Measurements from ENCODE around the gene SHISAL1. TPM values are rescaled to one million over a fixed set of nuclear protein-coding genes. Genes with fewer than 3 reads are reported as not detected.

SHISAL1 gene
- total RNA-seq, 1 experiment from 2014 or later = 2.9 TPM

DNA sequence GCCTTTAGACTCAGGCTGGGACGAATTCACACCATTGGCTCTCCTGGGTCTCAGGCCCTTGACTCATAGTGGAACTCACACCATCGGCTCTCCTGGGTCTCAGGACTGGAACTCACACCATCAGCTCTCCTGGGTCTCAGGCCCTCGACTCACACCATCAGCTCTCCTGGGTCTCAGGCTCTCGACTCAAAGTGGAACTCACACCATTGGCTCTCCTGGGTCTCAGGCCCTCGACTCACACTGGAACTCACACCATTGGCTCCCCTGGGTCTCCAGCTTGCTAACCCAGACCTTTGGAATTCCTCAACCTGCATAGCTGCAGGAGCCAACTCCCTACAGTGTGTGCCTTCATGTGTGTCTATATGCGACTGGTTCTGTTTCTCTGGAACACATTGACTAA is 56.7 kb downstream of the SHISAL1 start:
- Histone ChIP-seq H2BK120ac (ENCODE audit: low read depth, low read length, poor library complexity, severe bottlenecking) (no peak overlapping the region), H2AK5ac (ENCODE audit: insufficient read length, low read length) (no peak overlapping the region), H3K18ac (ENCODE audit: insufficient read length, low read depth, low read length) (no peak overlapping the region), H3K14ac (ENCODE audit: insufficient read depth, low read length) (no peak overlapping the region), H3K79me2 (ENCODE audit: insufficient read depth, low read length) (no peaks in the 10 kb centered on the region), H4K91ac (ENCODE audit: insufficient read length, low read depth, low read length) (no peak overlapping the region), H3K9me3 (ENCODE audit: control insufficient read depth, low read depth, low read length) (no peaks in the 10 kb centered on the region), H2BK15ac (ENCODE audit: low read depth, low read length) (no peak overlapping the region), H2AFZ (ENCODE audit: low read length) (no peak overlapping the region), H2BK12ac (ENCODE audit: insufficient read length, low read depth, low read length) (peak overlapping the region; percentile 65), H3K4me1 (ENCODE audit: insufficient read depth, low read length) (peaks cover 4% of the 10 kb centered on the region; the same call in 1 of the 2 replicates), H3K9ac (ENCODE audit: extremely low read depth, insufficient read length, low read length) (no peak overlapping the region), H2BK20ac (ENCODE audit: low read depth, low read length, poor library complexity, severe bottlenecking) (no peak overlapping the region), H3K79me1 (ENCODE audit: insufficient read depth, low read depth, low read length, poor library complexity, severe bottlenecking) (no peaks in the 10 kb centered on the region), H3K23me2 (ENCODE audit: insufficient read length, low read depth, low read length, poor library complexity, severe bottlenecking) (no peaks in the 10 kb centered on the region), H3K23ac (ENCODE audit: insufficient read length, low read depth, low read length) (no peak overlapping the region), H4K20me1 (ENCODE audit: control insufficient read depth, insufficient read depth, insufficient read length) (no peaks in the 10 kb centered on the region), H4K8ac (replicated peaks; ENCODE audit: insufficient read length, low read depth, low read length) (no peak overlapping the region), H4K5ac (ENCODE audit: insufficient read length, low read depth, low read length) (no peak overlapping the region), H3T11ph (ENCODE audit: low read length) (no peak overlapping the region), H3K4me2 (ENCODE audit: insufficient read depth, insufficient read length, low read length) (no peak overlapping the region), H3K56ac (ENCODE audit: insufficient read length, low read depth, low read length) (no peak overlapping the region), H3K27ac (ENCODE audit: insufficient read length, low read depth, low read length) (no peak overlapping the region), H3K27me3 (ENCODE audit: insufficient read depth, low read length) (no peaks in the 10 kb centered on the region), H2BK5ac (ENCODE audit: insufficient read length, low read length) (no peak overlapping the region), H3K4ac (ENCODE audit: low read depth, low read length) (no peak overlapping the region)
- DNase-seq = peak; percentile 25
- peaks cover 8% of the 10 kb centered on the region for H3K27me3 Mint-ChIP-seq (ENCODE audit: low read depth)
- TF ChIP-seq, protein P1, sequence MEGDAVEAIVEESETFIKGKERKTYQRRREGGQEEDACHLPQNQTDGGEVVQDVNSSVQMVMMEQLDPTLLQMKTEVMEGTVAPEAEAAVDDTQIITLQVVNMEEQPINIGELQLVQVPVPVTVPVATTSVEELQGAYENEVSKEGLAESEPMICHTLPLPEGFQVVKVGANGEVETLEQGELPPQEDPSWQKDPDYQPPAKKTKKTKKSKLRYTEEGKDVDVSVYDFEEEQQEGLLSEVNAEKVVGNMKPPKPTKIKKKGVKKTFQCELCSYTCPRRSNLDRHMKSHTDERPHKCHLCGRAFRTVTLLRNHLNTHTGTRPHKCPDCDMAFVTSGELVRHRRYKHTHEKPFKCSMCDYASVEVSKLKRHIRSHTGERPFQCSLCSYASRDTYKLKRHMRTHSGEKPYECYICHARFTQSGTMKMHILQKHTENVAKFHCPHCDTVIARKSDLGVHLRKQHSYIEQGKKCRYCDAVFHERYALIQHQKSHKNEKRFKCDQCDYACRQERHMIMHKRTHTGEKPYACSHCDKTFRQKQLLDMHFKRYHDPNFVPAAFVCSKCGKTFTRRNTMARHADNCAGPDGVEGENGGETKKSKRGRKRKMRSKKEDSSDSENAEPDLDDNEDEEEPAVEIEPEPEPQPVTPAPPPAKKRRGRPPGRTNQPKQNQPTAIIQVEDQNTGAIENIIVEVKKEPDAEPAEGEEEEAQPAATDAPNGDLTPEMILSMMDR (conservative IDR thresholded peaks at IDR 0.05) = no peak
- peaks cover 16 to 20% of the 10 kb centered on the region in 2 experiments for H3K4me1 Mint-ChIP-seq
- no peak overlapping the region; a peak in 1 of 7 replicates for H3K27ac Mint-ChIP-seq
- H3K36me3 Mint-ChIP-seq (ENCODE audit: insufficient read depth in 1 of 3, low read depth in 3 of 3) = peaks cover 0 to 6% (median 2%) of the 10 kb centered on the region in 3 experiments; a peak in 2 of 7 replicates
- peaks cover 3 to 10% of the 10 kb centered on the region in 2 experiments; a peak in 4 of 5 replicates for H3K9me3 Mint-ChIP-seq
- no peak overlapping the region for H3K4me3 Mint-ChIP-seq
- WGBS (ENCODE audit: extremely low coverage, insufficient read length, low lambda C conversion rate) = no CpG with 5 or more reads among the region's 6 CpGs
